DOHH2 (cell line): ENCODE measurements around the gene SUGCT.

Experiments used
- CTCF ChIP-seq: fragments of 200-600 bp; sonication (generic); IDR thresholded peaks from one replicate; pipeline ENCODE4 v1.5.1; 2014; ENCODE audit warnings: antibody characterized with exemption, mild to moderate bottlenecking, low read depth, low read length; ENCODE audit not compliant: poor library complexity, severe bottlenecking
- EZH2phosphoT487 ChIP-seq: fragments of 200-600 bp; sonication (generic); IDR thresholded peaks from 2 replicates; pipeline ENCODE4 v1.6.1; 2017; ENCODE audit warnings: borderline replicate concordance, mild to moderate bottlenecking, antibody characterized with exemption, low read length, moderate library complexity, mixed read lengths

DNA sequence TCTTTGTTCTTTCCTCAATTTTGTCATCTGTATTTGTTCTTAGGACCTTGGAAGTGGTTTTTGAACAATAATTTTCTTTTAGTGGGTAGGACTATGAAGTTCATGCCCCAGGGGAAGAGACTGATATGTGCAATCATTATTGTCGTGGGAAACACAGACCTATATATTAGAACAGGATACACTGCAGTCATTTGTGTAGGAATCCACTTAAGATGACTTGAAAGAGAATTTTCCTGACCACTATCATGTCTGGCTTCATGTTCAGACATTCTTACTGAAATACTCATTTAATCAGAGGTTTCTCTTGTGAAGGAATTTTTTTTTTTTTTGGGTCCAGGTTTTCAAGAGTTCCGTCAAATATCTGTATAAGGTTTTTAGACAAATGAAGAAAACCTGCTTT lies 163.6 kb downstream of the SUGCT start:
- TF ChIP-seq CTCF, result no peak
- TF ChIP-seq EZH2phosphoT487, result no peak
